ENCODE data around the gene MRPS21. TPM values are rescaled to one million over a fixed set of nuclear protein-coding genes. Genes with fewer than 3 reads are reported as not detected.

MRPS21 gene
- total RNA-seq, 6 experiments from 2014 or later: 67.1 to 93.1 (median 85.2) TPM

DNA sequence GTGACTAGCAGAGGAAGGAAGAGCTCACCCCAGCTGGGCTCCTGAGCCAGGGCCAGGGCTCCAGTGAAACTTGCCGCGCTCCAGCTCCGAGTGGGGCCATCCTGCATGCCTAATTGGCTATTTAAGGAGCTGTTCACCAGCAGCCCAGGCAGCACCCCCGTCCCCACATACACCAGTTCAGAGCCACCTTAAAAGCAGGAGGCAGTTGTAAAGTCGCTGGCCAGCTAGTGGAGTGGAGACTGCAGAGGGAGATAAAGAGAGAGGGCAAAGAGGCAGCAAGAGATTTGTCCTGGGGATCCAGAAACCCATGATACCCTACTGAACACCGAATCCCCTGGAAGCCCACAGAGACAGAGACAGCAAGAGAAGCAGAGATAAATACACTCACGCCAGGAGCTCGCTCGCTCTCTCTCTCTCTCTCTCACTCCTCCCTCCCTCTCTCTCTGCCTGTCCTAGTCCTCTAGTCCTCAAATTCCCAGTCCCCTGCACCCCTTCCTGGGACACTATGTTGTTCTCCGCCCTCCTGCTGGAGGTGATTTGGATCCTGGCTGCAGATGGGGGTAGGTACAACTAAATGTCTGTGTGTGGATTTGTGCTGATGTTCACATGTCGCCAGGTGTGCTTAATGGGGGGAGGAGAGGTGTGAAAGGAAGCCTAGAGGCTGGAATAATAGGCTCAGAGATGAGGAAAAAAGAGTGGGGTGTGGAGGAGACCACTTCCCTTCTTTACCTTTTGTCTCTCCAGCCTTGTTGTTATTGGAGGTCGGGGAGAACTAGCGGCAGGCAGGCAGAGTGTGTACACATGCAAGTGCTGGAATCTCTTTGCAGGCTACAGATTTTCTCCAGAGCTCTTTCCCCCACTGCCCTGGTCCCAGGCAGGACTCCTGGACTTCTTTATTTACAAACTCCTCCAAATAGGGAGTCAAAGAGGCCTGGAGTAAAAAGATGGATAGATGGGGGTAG, 35.8 kb upstream of the MRPS21 start, which contains the start of gene CA14:
Gene CA14, plus strand, starts transcription at position 151 of the 962 bp plus-strand sequence. Its CDS starts 355 bp downstream, at position 506.
- peaks cover 37% of the 10 kb centered on the region for H3K4me1 Mint-ChIP-seq (ENCODE audit: low read depth)
- peak within 1 kb of the TSS; percentile 78 for H3K27ac Mint-ChIP-seq

DNA sequence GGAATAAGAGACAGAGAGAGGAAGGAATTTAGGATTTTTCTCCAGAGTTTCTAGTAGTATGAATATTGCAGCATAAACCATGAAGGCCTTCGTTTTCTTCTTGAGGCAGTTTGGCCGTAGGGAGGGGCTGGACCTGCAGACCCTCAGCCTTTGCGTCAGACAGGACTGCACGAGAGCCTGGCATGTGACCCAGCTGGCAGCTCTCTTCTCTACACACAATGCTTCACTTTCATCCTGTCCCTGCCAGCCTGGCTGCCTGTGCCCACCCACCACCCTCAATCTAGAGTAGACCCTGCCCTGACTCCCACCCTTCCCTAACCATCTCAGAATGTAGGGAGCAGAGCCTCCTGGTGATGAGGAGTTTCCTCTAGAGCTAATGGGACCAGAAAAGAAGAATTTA, 34.4 kb upstream of the MRPS21 start:
- Mint-ChIP-seq H3K9me3 (no peaks in the 10 kb centered on the region), H3K27ac (no peak overlapping the region), H3K4me1 (ENCODE audit: low read depth) (peaks cover 37% of the 10 kb centered on the region), H3K27me3 (ENCODE audit: insufficient read depth) (peaks cover 16% of the 10 kb centered on the region), H3K36me3 (ENCODE audit: low read depth) (no peaks in the 10 kb centered on the region), H3K4me3 (no peak overlapping the region)
- DNase-seq: no peak
- TF ChIP-seq, protein P1, sequence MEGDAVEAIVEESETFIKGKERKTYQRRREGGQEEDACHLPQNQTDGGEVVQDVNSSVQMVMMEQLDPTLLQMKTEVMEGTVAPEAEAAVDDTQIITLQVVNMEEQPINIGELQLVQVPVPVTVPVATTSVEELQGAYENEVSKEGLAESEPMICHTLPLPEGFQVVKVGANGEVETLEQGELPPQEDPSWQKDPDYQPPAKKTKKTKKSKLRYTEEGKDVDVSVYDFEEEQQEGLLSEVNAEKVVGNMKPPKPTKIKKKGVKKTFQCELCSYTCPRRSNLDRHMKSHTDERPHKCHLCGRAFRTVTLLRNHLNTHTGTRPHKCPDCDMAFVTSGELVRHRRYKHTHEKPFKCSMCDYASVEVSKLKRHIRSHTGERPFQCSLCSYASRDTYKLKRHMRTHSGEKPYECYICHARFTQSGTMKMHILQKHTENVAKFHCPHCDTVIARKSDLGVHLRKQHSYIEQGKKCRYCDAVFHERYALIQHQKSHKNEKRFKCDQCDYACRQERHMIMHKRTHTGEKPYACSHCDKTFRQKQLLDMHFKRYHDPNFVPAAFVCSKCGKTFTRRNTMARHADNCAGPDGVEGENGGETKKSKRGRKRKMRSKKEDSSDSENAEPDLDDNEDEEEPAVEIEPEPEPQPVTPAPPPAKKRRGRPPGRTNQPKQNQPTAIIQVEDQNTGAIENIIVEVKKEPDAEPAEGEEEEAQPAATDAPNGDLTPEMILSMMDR (IDR thresholded peaks at IDR 0.05): no peak

More for the DNA sequence above, 35.8 kb upstream of the MRPS21 start, which contains the start of gene CA14:
- H3K36me3 Mint-ChIP-seq (ENCODE audit: low read depth): no peaks in the 10 kb centered on the region
- TF ChIP-seq, protein P1 (IDR thresholded peaks at IDR 0.05): no peak
- no peak for DNase-seq
- H3K9me3 Mint-ChIP-seq: no peaks in the 10 kb centered on the region
- H3K27me3 Mint-ChIP-seq (ENCODE audit: insufficient read depth): peaks cover 21% of the 10 kb centered on the region
- H3K4me3 Mint-ChIP-seq: peak within 1 kb of the TSS; percentile 79

- TF ChIP-seq, protein P1 (IDR thresholded peaks at IDR 0.05): no peak
- peaks cover 16% of the 10 kb centered on the region for H3K27me3 Mint-ChIP-seq (ENCODE audit: insufficient read depth)
- DNase-seq: no peak
- H3K4me1 Mint-ChIP-seq (ENCODE audit: low read depth): peaks cover 37% of the 10 kb centered on the region
- no peaks in the 10 kb centered on the region for H3K9me3 Mint-ChIP-seq
- no peak overlapping the region for H3K27ac Mint-ChIP-seq
- peaks cover 5% of the 10 kb centered on the region; the same call in 1 of the 2 replicates for H3K36me3 Mint-ChIP-seq (ENCODE audit: low read depth)
- H3K4me3 Mint-ChIP-seq: no peak overlapping the region
These were observed 33.6 kb upstream of the MRPS21 start for GRCh38 chr1:150259758-150260669.

GRCh38 chr1:150261367-150261766, 32.3 kb upstream of the MRPS21 start:
- no peak overlapping the region for H3K4me3 Mint-ChIP-seq
- no peak overlapping the region for H3K27ac Mint-ChIP-seq
- peaks cover 16% of the 10 kb centered on the region for H3K27me3 Mint-ChIP-seq (ENCODE audit: insufficient read depth)
- TF ChIP-seq, protein P1 (IDR thresholded peaks at IDR 0.05): no peak
- peaks cover 10% of the 10 kb centered on the region; the same call in 1 of the 2 replicates for H3K36me3 Mint-ChIP-seq (ENCODE audit: low read depth)
- H3K4me1 Mint-ChIP-seq (ENCODE audit: low read depth): peaks cover 24% of the 10 kb centered on the region
- H3K9me3 Mint-ChIP-seq: no peaks in the 10 kb centered on the region
- DNase-seq: no peak
